Measurements from ENCODE around the gene ZC3H13.
A peak's percentile ranks its signal among the peaks of the same experiment; 100 is the strongest.

ZC3H13 gene, protein sequence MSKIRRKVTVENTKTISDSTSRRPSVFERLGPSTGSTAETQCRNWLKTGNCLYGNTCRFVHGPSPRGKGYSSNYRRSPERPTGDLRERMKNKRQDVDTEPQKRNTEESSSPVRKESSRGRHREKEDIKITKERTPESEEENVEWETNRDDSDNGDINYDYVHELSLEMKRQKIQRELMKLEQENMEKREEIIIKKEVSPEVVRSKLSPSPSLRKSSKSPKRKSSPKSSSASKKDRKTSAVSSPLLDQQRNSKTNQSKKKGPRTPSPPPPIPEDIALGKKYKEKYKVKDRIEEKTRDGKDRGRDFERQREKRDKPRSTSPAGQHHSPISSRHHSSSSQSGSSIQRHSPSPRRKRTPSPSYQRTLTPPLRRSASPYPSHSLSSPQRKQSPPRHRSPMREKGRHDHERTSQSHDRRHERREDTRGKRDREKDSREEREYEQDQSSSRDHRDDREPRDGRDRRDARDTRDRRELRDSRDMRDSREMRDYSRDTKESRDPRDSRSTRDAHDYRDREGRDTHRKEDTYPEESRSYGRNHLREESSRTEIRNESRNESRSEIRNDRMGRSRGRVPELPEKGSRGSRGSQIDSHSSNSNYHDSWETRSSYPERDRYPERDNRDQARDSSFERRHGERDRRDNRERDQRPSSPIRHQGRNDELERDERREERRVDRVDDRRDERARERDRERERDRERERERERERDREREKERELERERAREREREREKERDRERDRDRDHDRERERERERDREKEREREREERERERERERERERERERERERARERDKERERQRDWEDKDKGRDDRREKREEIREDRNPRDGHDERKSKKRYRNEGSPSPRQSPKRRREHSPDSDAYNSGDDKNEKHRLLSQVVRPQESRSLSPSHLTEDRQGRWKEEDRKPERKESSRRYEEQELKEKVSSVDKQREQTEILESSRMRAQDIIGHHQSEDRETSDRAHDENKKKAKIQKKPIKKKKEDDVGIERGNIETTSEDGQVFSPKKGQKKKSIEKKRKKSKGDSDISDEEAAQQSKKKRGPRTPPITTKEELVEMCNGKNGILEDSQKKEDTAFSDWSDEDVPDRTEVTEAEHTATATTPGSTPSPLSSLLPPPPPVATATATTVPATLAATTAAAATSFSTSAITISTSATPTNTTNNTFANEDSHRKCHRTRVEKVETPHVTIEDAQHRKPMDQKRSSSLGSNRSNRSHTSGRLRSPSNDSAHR (N-terminal part only)

DNA sequence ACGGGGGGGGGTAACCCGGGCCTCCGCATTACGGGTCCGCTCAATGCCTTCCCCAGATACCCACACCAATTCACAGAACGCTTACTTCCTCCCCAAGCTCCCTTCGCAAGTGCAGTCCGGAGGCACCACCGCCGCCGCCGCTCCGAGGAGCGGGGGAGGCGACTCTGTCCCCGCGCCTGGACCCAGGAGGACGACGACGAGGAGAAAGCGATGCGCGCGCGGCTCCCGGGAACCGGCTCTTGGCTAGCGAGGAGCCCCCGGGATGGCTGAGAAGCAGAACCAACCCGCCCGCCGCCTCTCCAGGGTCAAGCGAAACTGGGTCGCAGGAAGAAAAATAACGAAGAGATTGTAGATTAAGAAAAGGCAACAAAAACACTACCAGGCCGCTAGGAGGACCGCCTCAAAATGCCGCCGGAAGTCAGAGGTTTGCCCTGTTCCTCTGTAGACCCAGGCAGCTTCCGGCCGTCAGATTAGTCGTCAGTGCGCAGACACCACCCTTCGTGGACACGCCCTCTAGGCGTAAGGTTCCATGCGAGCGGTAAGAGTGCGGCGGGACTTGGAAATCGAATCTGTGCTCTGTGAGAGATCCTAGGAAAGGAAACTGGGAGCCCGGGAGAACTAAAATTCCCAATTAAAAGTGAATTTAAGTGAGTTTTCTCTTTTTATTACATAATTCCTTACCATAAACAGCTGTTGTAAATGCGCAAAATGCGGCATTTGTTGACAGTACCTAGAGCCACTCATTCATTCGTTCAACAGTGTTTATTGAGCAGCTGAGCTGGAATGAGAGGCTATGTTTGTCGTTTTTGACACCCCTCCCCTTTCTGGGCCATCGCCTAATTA lies at the start of gene ZC3H13:
Gene ZC3H13 (minus strand): TSS at position 428 of the 843 bp plus-strand sequence. CDS start 7,239 bp downstream, outside the sequence.
- DNase-seq (ENCODE audit: low spot score), result peak; percentile 95

DNA sequence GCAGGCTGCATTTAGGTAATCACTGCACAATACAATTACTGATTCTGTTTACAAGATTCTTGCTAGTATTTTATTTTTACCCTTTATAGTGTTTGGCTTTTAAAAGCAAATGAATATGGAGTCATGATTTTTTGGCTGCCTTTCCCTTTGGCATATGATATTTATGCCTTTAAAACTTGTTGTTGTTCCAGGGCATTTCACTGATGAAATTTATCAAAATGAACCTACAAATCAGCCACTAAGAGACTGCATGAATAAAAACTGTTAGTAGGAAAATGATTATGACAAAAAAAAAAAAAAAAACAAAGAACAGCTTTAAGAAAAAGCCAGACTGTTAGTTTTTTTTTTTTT lies 49.7 kb upstream of the ZC3H13 start:
- DNase-seq (ENCODE audit: low spot score), result no peak

DNA sequence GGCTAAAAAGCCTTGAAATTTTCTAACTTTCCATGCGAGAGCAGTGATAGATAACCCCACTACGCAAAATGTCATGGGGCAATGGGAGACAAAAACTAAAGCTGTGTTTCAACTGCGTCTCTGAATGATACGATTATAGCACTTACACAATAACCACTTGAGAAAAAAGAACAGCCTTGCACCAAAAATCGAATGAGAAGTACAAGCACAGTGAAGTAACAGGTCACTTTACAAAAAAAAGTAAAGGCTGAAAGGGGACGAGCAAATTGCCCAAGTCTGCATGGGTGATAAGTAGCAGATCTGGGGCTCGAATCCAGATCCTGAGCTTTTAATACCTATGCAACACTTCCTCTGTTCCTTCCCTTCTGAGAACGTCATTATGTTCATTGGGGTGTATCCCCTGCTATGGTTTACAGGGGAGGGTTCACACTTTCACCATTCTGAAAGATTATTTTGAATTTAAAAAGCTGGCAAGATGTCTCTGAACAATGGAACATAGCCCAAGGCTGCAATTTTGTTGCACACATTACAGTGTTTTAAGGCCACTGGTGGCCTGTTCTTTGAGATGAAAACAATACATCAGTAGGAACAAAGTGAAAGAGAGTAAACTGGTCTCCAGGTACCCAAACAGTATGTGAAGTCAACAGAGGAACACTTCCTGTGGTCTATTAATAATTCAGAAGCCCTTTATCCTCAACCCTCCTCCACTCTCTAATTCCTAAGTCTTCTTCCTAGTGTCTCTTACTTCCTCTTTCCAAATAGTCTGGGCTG lies 49.1 kb upstream of the ZC3H13 start:
- no peak for DNase-seq (ENCODE audit: low spot score)

DNA sequence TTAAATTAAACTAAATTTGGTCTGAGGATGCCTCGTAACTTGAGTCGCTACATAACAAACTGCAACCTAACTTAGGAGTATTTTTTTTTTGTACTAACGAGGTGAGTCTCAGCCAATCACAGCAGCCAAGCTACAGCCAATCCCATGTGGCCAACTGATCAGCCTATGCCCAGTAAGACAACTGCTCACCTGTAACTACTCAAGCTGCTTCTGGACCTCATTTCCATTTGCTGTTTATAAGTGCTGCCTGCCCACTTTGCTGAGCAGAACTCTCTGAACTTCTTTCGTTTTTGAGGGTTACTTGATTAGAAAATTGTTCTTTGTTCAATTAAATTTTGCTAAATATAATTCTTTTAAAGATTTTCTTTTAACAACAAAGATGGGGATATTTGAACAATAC lies 48.5 kb upstream of the ZC3H13 start:
- no peak for DNase-seq (ENCODE audit: low spot score)

DNA sequence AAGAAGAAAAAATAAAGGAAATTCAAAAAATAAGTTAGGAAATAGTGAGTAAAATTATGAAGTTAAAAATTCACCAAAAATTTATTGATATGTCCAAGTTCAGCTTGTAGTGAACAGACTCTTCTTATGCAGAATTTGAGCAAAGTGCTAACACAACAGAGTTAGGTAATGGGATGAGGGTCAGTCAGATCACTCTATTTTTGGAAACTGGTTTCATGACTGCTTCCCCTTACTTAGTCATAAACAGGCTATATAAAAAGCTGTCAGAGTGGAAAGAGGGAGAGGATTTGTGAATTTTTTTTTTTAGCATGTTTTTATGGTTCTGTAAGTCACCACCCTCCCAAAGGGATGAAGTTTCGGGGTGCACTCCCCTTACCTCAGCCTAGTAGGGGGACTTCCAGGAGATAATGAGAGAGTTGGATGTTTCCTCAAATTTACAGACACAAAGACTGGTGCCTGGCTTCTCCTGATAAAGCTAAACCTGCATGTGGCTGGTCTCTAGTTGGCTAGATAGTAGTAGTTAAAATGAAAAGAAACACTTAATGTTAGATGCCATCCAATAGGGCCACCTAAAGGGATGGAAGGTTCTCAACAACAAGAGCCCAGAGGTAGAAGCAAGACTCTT lies 47.8 kb upstream of the ZC3H13 start:
- no peak for DNase-seq (ENCODE audit: low spot score)

DNA sequence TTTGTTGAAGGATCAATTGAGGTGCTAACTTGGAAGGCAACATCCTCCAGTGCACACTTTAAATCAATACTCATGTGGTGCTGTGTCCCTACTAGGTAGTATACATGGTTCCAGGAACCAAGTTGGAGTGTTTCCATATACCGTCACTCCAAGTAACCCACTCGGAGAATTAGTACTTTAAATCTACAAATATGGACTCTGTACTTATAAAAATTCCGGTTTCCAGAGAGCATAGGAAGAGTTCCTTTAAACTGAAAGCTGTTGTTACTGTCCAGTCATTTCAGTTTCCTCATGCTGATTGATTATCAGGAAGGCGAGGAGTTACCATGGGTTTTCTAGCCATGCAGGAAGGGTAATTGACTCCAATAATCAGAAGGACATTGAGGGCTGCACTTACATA lies 45.1 kb upstream of the ZC3H13 start:
- no peak for DNase-seq (ENCODE audit: low spot score)

DNA sequence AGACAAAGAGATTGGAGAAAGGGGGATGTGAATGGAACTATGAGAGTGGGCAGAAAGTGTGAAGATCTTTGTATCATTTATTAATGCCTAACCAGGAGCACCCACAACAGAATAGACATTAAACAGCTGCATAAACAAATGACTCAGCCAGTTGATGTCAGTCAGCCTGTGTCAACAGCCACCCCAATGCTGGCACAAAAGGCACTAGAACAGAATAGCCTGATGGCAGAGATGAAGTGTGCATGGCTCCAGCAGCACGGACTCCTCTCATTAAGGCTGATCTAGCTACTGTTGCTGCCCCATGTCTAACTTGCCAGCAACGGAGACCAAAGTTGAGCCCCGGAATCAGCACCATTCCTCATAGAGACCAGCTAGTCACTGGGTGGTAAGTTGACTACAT lies 44.5 kb upstream of the ZC3H13 start:
- DNase-seq (ENCODE audit: low spot score), result no peak

DNA sequence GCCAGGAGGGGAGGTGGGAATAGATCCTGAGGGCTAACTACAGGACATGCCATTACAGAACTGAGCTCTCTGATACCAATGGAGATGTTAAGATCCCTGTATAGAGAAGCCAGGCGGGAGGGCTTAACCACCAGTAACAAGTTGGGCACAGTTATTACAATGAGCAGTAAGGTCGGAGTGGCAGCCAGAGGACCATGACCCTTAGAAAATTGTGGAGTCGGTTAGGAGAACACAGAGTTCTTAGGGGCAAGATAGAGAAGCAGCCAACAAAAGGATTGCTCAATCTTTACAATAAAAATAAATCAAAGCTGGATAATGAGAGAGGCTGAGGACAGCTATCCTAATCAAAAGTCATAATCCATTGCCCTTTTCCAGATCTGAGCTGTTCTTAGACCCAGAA lies 41.9 kb upstream of the ZC3H13 start:
- no peak for DNase-seq (ENCODE audit: low spot score)

DNA sequence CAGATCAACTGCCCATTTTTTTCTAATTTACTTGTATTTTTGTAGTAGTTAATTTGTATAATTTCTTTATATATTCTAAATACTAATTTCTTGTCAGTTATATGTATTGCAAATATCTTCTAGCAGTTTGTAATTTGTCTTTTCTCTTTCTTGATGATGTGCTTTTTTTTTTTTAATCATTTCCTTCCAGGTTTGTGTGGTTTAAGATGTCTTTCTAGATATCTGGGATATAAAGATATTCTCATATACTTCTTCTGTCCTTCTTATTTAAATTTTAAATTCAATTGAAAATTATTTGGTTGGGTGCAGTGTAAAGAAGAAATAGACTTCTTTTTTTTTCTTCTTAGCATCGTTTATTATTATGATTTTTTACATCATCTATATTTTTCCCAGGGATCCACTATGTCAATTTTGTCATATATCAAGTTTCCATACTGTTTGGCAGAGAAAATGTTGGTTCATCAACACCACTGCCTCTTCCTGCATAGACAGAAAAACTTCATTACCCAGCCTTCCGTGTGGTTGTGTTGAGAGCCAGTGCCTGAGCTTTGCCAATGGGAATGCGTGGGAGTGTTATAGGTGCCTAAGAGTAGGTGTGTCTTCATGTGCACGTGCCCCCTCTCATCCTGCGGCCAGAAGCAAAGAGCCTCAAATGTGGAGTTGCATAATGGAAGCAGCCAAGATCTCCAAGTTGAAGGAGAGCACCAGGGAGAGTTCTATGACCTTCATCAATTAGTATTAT lies 36.4 kb upstream of the ZC3H13 start:
- no peak for DNase-seq (ENCODE audit: low spot score)

DNA sequence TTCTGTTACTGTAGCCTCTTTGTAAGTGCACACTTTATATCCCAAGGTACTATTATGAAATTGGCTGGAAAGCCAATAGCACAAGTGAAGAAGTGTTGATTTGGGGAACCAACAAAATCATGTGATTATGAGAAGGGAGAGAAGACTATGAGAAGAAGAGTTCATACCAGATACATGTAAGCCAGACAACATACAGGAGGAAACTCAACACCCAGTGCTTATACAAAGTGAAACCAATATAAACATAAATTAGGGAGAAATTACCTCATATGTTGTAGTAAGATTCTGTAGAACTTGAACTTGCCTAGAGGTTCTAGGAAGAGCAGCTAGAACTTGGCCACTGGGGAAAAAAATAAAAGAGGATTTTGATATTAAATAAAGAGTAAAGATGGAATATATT lies 34.9 kb upstream of the ZC3H13 start:
- no peak for DNase-seq (ENCODE audit: low spot score)

DNA sequence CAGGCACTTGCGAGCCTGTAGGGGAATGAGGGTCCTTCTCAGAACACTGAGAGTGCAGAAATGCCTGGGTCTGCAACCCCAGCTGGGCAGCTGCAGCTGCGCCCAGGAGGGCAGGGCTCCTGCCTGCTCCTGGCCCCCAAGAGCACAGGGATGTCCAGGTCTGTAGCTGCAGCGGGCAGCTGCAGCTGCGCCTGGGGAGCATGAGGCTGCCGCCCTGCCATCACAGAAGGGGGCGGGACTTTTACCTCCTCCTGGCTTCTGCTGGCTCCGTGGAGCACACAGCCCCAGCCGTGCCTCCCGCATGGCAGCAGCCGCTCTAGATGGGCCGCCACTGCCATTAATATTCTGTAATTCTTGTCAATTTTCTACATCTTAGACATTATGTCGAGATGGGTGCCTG lies 34.4 kb upstream of the ZC3H13 start:
- no peak for DNase-seq (ENCODE audit: low spot score)

DNA sequence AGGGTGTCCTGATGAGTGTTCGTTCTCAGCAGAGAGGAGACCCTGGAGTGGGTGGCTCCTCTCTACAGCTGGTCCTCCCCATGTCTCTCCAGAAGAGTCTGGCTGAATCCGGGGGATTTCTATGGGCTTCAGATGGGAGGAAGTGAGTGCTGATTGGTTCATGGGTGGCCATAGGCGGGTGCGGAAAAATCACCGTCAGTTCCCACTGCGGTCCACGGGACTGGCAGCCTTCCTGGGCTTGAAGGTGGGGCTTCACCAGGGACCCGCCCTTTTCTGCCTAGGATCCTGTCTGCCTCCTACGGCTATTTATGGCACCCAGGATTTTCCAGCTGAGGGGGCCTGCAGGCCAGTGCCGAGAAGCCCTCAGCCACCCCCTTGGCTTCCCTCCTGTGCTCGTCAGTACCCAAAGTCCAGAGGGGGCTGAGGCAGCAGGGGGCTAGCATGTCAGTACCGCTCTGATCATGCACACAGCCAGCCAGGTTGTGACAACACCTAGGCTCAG lies 33.9 kb upstream of the ZC3H13 start:
- no peak for DNase-seq (ENCODE audit: low spot score)

DNA sequence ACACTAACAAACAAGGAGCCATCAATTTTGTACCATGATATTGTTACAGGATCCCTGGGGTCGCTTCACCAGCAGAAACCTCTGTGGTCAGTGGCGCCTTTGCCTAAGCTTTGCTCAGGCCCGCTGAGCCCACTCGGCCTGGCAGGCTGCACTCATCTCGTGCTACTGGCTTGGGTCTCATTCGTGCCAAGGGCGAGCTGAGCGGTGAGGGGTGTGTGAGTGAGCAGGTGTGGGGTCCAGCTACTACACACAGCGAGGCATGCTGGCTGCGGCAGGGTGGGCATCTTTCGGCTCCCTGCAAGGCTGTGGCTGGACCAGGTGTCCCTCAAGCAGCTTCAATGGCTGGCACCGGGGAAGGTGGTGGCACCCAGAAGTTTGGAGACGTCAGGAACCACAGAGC lies 33.2 kb upstream of the ZC3H13 start:
- no peak for DNase-seq (ENCODE audit: low spot score)

DNA sequence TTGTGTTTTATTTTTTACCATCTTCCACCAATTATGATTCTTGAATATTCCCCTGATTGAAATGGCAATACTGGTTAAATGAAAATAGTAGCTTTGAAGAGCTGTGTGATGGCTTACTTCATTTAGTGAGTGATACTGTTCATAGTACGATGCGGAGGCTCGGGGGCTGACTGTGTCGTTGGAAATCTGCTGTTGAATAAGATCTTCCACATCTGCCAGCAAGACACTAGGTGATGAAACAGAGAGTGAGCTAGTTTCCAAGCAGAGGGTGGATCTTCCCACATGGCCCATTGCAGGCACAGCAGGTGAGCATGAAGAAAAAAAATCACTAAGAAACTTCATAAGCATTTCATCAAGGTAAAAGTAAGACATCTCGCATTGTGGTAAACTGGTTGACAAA lies 29.8 kb upstream of the ZC3H13 start:
- no peak for DNase-seq (ENCODE audit: low spot score)

DNA sequence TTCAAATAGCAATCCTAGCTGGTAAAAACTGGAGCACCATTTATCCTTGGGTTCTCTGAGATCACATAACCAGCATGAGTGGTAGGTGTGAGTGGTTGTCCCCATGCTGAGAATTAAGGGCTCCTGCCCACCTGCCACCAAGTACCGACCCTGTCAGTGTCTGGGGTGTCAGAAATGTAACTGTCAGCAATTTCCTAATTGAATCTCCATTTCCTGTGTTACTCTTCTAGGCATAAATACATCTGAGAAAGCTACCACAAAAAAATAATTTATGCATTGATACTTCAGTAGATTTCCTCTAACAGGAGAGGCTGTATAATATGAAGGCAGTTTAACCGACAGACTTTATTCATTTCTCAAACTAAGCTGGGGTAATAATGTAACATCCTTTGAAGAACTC lies 27.2 kb upstream of the ZC3H13 start:
- DNase-seq (ENCODE audit: low spot score), result no peak

DNA sequence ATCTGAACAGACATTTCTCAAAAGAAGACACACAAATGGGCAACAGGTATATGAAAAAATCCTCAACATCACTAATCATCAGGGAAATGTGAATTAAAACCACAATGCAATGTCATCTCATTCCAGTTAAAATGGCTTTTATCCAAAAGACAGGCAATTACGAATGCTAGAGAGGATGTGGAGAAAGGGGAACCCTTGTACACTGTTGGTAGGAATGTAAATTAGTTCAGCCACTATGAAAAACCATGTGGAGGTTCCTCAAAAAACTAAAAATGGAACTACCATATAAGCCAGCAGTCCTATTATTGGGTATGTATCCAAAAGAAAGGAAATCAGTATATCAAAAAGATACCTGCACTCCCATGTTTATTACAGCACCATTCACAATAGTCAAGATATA lies 24.7 kb upstream of the ZC3H13 start:
- no peak for DNase-seq (ENCODE audit: low spot score)

DNA sequence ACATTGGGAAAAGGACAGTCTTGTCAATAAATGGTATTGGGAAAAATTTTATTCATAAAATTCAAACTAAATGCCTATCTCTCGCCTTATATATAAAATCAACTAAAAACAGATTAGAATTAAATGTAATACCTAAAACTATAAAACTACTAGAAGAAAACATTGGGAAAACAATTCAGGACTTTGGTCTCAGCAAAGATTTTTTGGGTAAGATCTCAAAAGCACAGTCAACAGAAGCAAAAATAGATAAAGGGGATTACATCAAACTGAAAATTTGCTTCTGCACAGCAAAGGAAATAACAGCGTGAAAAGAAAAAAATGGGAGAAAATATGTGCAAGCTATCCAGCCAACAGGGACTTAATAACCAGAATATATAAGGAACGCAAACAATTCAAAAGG lies 24.3 kb upstream of the ZC3H13 start:
- DNase-seq (ENCODE audit: low spot score), result no peak

DNA sequence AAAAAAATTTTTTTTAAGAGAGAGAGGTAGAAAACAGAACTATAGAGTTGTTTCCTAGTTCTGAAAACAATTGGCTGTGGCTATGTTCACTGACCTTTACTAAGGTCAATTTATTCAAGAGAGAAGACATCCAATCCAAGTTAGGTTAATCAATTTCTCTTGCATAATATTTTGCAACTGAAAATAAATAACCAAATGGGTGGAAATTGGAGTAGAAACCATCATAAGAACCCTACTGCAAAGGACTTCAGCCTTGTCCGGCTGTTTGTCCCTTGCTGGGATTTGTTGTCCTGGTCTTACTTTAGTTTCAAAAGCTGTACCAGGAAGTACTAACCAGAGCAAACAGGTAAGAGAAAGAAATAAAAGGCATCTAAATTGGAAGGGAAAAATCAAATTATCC lies 23.3 kb upstream of the ZC3H13 start:
- DNase-seq (ENCODE audit: low spot score), result no peak

DNA sequence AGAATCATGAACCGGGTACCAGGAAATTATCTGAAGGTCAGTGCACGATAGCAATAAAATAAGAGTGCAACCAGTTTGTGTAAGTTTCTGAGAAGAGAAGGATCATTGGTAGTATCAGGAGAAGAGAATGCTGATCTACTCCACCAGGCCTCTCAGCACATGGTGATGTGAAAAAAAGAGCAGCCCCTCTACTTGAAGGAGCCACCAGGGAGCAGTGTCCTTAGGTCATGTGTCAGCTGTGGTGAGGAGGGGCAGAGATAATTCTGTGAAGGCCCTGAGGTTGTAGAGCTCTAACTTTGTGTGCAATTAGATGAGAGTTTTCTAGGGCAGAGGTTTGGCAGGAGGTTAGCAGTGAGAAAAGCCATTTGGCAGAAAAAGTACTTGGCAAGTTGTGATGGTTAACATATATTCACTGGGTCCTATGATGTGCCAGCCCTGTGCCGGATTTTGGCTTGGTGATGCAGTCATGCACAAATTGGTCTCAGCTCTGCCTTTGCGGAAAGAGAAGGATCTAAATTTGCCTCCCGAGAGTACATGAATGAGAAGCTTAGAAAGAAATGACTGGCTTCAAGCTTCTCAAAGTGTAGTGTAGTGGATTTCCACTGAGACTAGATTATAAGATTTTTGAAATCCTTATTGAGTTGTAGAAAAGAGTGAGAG lies 19.2 kb upstream of the ZC3H13 start:
- no peak for DNase-seq (ENCODE audit: low spot score)
